Left lung (tissue), 10 donors: ENCODE measurements around the gene NUDT16L1. TPM values are rescaled to one million over a fixed set of nuclear protein-coding genes. Genes with fewer than 3 reads are reported as not detected.

ENCODE experiments used
- ATAC-seq: fragments of 200-7000 bp; cut with Tn5 transposase; one replicate; pipeline ENCODE4 v1.9.1; 2020; ENCODE audit warnings: moderate library complexity
- DNase-seq, 4 donors: peaks; one replicate each; pipeline ENCODE4 v3.0.0-alpha.2; 2013 to 2020
- H3K27ac ChIP-seq, 2 donors: fragments of 200-600 bp; sonication (generic) in 1 of 2; one replicate each; pipeline versions ENCODE4 v1.5.0 to v1.8.0; 2020 to 2021
- H3K27me3 ChIP-seq, 2 donors: fragments of 200-600 bp; sonication (generic) in 1 of 2; one replicate each; pipeline versions ENCODE4 v1.5.0 to v1.8.0; 2020 to 2021
- H3K36me3 ChIP-seq, 2 donors: fragments of 200-600 bp; sonication (generic) in 1 of 2; one replicate each; pipeline versions ENCODE4 v1.5.0 to v1.8.0; 2020 to 2021
- H3K4me1 ChIP-seq, 2 donors: fragments of 200-600 bp; one replicate each; pipeline ENCODE4 v1.8.0; 2021
- H3K4me3 ChIP-seq, 2 donors: fragments of 200-600 bp; sonication (generic) in 1 of 2; one replicate each; pipeline versions ENCODE4 v1.5.0 to v1.8.0; 2020 to 2021; ENCODE audit warnings: mild to moderate bottlenecking in 1 of 2
- H3K9me3 ChIP-seq, 2 donors: fragments of 200-600 bp; sonication (generic) in 1 of 2; one replicate each; pipeline versions ENCODE4 v1.5.0 to v1.8.0; 2020 to 2021
- CTCF ChIP-seq, 2 donors: fragments of 200-600 bp; sonication (generic) in 1 of 2; IDR thresholded peaks; one replicate each; pipeline versions ENCODE4 v1.5.0 to v1.8.0; 2021; ENCODE audit warnings: antibody characterized with exemption in 2 of 2
- intact Hi-C, 2 donors: fragments of 100-400 bp; cut with DNase I; formaldehyde crosslinking; loops; one replicate each; pipeline versions ENCODE4 v1.11.2 to v1.14.2; 2022
- microRNA-seq, 2 donors: library from miRNA; unstranded; fragments of <30 nt; microRNA quantifications; one replicate each; pipeline ENCODE4, GENCODE V29; 2019
- polyA plus RNA-seq, 6 donors: library from polyadenylated mRNA; unstranded; fragments of 120-200 nt; gene quantifications; one replicate each; pipeline ENCODE4 v1.2.1, GENCODE V29; 2013; ENCODE audit not compliant: insufficient read length in 6 of 6
- total RNA-seq, 2 donors: library from RNA; stranded (reverse); fragmentation: NEBNext Ultra II Directional; extraction: Animal tissue kit (Norgen Biotek cat#: 25700); gene quantifications; one replicate each; pipeline ENCODE4 v1.2.1, GENCODE V29; 2021
- donor health status: DM: no; HTN: yes; CAD: no.
- donor health status: DM: no; HTN: no; CAD: no.

The NUDT16L1 gene
- total and polyA plus RNA-seq, 8 donors: 26.6 to 53.1 (median 35.1) TPM

- intact Hi-C loops: no loop called here
- DNase-seq: peak in 1 of 4 donors; percentile 30
- Histone ChIP-seq H3K9me3 (no peaks in the 10 kb centered on the region), H3K4me3 (no peak overlapping the region), H3K27ac (no peak overlapping the region), H3K27me3 (no peaks in the 10 kb centered on the region), H3K36me3 (peaks cover 0 to 14% of the 10 kb centered on the region in 2 donors), H3K4me1 (no peaks in the 10 kb centered on the region)
- TF ChIP-seq CTCF (IDR thresholded peaks at IDR 0.05): no peak
- ATAC-seq: no peak
Measured at GRCh38 chr16:4745274-4745569, 51.9 kb downstream of the NUDT16L1 start.

Small RNA genes within 50 kb of the gene (microRNA-seq; reads per million reads assigned to microRNA genes)
- gene MIR6769A: 0.14 to 0.34 reads per million in 2 donors

Other genes starting within 250 kb of the NUDT16L1 start
- 10 to 100 TPM; 31.4 to 36.5 TPM for gene NMRAL1, start 218.9 kb upstream of the NUDT16L1 start, total RNA-seq
- gene NMRAL1, start 218.9 kb upstream of the NUDT16L1 start, polyA plus RNA-seq: 10 to 100 TPM; 37.2 to 50.0 (median 42.8) TPM
- 10 to 100 TPM; 50.8 to 51.5 TPM for gene HMOX2, start 217.2 kb upstream of the NUDT16L1 start, total RNA-seq
- gene HMOX2, start 217.2 kb upstream of the NUDT16L1 start, polyA plus RNA-seq: 10 to 100 TPM; 36.2 to 52.1 (median 38.2) TPM
- 10 to 100 TPM; 22.2 to 27.0 TPM for gene CDIP1, start 154.8 kb upstream of the NUDT16L1 start, total RNA-seq
- 10 to 100 TPM; 18.1 to 26.0 (median 22.6) TPM for gene CDIP1, start 154.8 kb upstream of the NUDT16L1 start, polyA plus RNA-seq
- gene C16orf96, start 137.2 kb upstream of the NUDT16L1 start, total RNA-seq: under 1 TPM; 0.17 to 0.18 TPM
- gene C16orf96, start 137.2 kb upstream of the NUDT16L1 start, polyA plus RNA-seq: under 1 TPM; 0.19 to 0.45 (median 0.38) TPM
- 10 to 100 TPM; 26.7 to 27.8 TPM for gene UBALD1, start 78.7 kb upstream of the NUDT16L1 start, total RNA-seq
- 10 to 100 TPM; 12.0 to 27.1 (median 16.3) TPM for gene UBALD1, start 78.7 kb upstream of the NUDT16L1 start, polyA plus RNA-seq
- gene MGRN1, start 68.7 kb upstream of the NUDT16L1 start, total RNA-seq: 10 to 100 TPM; 81.6 to 98.1 TPM
- gene MGRN1, start 68.7 kb upstream of the NUDT16L1 start, polyA plus RNA-seq: 10 to 100 TPM; 56.9 to 82.9 (median 65.0) TPM
- gene ANKS3, start 40.7 kb downstream of the NUDT16L1 start, total RNA-seq: 10 to 100 TPM; 16.1 to 18.9 TPM
- gene ANKS3, start 40.7 kb downstream of the NUDT16L1 start, polyA plus RNA-seq: 10 to 100 TPM; 23.5 to 32.8 (median 26.9) TPM
- 1 to 10 TPM; 1.2 to 4.2 TPM for gene DNAAF8, start 41.0 kb downstream of the NUDT16L1 start, total RNA-seq
- gene DNAAF8, start 41.0 kb downstream of the NUDT16L1 start, polyA plus RNA-seq: 1 to 10 TPM; 1.2 to 3.5 (median 2.9) TPM
- 10 to 100 TPM; 12.5 to 13.6 TPM for gene ZNF500, start 73.6 kb downstream of the NUDT16L1 start, total RNA-seq
- gene ZNF500, start 73.6 kb downstream of the NUDT16L1 start, polyA plus RNA-seq: 10 to 100 TPM; 13.8 to 20.8 (median 16.8) TPM
- gene SEPTIN12, start 94.8 kb downstream of the NUDT16L1 start, total RNA-seq: not detected
- gene SEPTIN12, start 94.8 kb downstream of the NUDT16L1 start, polyA plus RNA-seq: 10 to 100 TPM in 1 of 6 donors, under 1 TPM in 2, not detected in 3; 0.28 to 14.6 (median 0.65) TPM
- gene SMIM22, start 101.8 kb downstream of the NUDT16L1 start, total RNA-seq: 10 to 100 TPM; 28.6 to 40.5 TPM
- 1 to 10 TPM; 3.4 to 5.6 (median 4.0) TPM for gene SMIM22, start 101.8 kb downstream of the NUDT16L1 start, polyA plus RNA-seq
- gene ROGDI, start 109.1 kb downstream of the NUDT16L1 start, total RNA-seq: 10 to 100 TPM; 19.3 to 27.3 TPM
- gene ROGDI, start 109.1 kb downstream of the NUDT16L1 start, polyA plus RNA-seq: 10 to 100 TPM; 15.7 to 46.4 (median 34.9) TPM
- gene GLYR1, start 153.7 kb downstream of the NUDT16L1 start, total RNA-seq: 10 to 100 TPM; 88.9 to 95.5 TPM
- gene GLYR1, start 153.7 kb downstream of the NUDT16L1 start, polyA plus RNA-seq: 100 to 1,000 TPM in 5 of 6 donors, 10 to 100 TPM in 1; 65.2 to 128 (median 116) TPM
- 10 to 100 TPM; 31.3 to 38.6 TPM for gene UBN1, start 153.9 kb downstream of the NUDT16L1 start, total RNA-seq
- 10 to 100 TPM; 31.5 to 41.1 (median 36.4) TPM for gene UBN1, start 153.9 kb downstream of the NUDT16L1 start, polyA plus RNA-seq
- gene PPL, start 243.6 kb downstream of the NUDT16L1 start, total RNA-seq: 10 to 100 TPM; 69.8 to 77.1 TPM
- gene PPL, start 243.6 kb downstream of the NUDT16L1 start, polyA plus RNA-seq: 10 to 100 TPM; 30.4 to 42.6 (median 35.0) TPM